NCI-H2227 (cell line): ENCODE measurements around the gene ZNF583.

Source experiments
- DNase-seq: peaks from one replicate; lab custom pipeline; 2025; ENCODE audit not compliant: unreplicated experiment; lab: John Stamatoyannopoulos, UW

ZNF583 gene

DNA sequence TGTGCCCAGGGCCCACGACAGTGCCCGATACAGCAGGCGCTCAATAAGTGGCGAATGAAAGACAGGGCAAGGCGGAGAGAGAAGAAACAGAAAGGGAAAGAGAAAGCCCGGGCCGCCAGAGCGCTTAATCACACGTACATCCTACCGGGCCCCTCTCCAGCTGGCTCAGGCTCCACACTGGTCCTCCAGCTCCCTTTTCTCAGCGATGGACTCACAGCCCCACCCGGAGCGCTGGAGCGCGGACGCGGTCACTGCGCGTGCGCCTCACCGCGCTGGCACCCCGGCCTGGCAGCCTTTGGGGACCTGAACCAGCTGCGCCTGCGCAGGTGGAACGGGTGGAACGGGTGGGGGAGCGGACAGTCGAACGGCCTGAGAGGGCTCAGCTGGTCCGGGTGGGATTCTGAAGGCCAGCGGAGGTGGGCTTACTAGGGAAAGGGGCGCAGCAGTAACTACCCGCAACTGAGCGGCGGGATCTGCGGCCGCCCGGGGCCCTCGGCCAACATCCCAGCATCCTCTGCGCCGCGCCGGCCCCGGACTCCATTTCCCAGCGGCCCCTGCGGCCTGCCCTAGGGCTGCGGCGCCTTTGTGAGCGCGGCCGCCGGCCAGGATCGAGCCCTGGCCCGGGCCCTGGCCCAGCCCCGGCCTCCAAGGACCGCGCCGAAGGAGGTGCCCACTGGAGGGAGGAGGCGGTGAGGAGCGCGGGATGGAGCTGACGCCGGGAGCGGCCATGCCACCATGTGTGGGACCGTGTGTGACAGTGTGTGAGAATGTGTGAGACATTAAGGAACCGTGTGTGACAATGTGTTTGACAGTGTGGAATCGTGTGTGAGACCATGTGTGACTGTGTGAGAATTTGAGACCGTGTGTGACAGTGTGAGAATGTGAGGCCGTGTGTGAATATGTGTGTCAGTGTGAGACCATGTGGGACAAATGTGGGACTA is at the start of gene ZNF583:
Gene ZNF583 (plus strand): TSS at position 569 of the 941 bp plus-strand sequence. CDS start 2,783 bp downstream, outside the sequence.
- peak; percentile 99 for DNase-seq

DNA sequence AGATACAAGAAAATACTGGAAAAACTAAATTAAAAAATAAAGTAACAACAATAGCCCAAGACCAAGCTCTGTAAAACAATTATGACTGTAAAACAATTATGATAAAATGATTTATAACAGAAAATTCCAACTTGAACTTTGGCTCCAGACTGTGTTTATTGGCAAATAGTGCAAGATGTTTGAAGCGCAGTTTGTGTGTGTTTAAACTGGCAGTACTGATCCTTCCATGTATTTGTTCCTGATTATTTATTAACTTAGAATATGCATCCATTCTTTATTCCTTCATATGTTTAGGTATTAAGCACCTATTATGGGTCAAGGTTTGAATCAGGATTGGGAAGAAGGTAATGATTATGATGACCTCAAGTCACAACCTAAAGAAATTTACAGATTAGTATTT is 48.6 kb upstream of the ZNF583 start:
- DNase-seq: no peak

DNA sequence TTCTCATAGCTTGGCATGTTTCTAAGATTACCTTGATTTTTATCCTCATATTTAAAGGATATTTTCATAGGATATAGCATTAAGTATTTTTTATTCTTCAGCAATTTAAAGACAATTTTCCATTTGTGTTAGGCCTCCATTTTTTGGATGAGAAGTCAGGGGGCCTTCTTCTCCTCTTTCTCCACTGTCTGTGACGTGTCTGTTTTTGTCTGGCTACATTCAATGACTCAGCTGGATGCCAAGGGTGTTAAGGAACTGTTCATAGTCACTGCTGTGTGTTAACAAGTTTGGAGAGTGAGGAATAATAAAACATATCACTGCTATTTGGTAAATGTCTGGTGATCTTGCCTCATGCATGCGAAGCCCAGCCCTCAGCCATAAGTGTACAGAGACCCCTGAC is 47.2 kb upstream of the ZNF583 start:
- no peak for DNase-seq

DNA sequence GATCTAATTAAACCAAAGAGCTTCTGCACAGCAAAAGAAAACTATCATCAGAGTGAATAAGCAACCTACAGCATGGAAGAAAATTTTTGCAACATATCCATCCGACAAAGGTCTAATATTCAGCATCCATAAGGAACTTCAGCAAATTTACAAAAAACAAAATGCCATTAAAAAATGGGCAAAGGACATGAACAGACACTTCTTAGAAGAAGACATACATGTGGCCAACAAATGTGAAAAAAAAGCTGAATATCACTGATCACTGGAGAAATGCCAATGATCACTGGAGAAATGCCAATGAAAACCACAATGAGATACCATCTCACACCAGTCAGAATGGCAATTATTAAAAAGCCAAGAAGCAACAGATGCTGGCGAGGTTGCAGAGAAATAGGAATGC is 43.3 kb upstream of the ZNF583 start:
- DNase-seq: no peak

DNA sequence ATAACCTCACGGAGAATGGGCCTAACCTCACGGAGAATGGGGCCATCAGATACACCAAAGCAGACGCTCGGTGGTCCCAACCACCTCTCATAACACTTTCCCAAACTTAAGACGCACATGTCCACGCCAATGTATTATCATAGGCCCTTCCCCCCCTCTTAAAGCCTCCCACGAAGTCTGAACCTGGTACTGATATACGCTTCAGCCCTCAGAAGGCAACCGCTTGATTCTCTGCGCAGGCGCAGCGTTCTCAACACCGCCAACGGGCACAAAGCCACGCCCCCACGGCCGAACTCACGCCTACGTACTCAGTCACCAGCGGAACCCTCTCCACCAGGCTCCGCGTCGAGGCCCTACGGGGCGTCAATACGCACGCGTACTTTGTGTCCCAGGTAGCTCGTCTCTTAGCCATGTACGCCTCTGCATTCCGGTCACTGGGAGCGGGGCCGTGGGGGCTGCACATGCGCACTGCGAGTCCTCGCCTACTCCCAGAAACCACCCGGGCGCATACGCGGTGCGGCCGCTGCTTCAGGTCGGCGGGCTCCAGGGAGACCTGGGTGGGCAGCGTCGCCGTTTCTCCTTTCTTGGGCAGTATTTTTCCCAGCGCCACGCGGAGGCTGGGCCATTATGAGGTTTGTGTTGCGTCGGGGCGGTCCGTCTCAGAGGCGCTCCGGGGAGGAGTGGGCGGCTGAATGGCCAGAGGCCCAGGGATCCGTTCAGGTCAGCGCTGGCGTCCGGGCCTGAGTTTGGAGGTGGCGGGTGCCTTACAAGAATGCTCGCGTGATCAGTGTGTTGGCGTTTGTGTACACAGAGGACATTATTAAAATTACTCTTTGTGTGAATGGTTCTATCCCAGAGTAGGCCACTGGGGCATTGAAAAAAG is 36.1 kb upstream of the ZNF583 start:
- DNase-seq: peak; percentile 100

DNA sequence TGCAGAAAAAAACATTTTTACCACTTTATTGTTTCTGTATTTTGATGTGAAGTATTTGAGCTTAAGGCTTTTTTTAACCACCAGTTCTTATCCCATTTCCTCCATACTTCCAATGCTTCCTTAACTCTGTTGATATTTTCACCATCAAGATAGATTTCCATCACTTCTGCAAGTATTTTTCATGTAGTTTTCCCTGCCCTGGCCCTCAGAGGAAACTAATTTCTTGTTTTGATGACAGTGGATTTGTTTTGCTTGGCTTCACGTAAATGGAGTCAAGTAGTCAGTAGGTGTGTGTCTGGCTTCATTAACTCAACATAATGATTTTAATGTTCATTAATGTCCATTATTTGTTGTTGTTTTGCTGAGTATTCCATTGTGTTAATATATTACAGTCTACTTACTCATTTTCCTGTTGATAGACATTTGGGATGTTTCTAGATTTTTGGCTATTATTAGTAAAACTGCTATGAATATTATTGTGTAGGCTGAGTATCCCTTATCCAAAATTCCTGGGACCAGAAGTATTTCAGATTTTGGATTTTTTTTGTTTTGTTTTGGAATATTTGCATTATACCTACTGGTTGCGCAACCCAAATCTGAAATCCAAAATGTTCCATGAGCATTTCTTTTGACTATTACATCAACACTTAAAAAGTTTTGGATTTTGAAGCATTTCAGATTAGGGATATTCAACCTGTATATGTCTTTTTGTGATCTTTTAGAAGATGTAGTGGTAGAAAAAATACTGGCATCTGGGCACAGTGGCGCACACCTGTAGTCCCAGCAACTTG is 34.1 kb upstream of the ZNF583 start:
- DNase-seq: no peak

DNA sequence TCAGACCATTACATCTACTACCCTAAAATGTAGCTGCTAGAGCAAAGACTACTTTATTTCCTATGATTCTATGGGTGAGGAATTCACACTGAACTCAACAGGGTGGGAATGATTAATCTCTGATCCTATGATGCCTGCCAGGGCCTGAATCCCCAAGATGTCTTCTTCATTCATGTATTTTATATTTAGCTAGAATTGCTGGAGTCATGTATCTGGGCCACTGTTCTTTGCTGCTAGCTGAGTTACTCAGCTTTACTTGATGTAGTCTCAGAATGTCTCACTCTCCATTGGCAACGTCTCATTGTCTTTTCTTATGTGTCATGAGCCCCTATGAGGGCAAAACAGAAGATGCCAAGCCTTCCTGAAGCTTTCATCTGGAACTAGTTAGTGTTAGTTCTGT is 31.9 kb upstream of the ZNF583 start:
- no peak for DNase-seq

DNA sequence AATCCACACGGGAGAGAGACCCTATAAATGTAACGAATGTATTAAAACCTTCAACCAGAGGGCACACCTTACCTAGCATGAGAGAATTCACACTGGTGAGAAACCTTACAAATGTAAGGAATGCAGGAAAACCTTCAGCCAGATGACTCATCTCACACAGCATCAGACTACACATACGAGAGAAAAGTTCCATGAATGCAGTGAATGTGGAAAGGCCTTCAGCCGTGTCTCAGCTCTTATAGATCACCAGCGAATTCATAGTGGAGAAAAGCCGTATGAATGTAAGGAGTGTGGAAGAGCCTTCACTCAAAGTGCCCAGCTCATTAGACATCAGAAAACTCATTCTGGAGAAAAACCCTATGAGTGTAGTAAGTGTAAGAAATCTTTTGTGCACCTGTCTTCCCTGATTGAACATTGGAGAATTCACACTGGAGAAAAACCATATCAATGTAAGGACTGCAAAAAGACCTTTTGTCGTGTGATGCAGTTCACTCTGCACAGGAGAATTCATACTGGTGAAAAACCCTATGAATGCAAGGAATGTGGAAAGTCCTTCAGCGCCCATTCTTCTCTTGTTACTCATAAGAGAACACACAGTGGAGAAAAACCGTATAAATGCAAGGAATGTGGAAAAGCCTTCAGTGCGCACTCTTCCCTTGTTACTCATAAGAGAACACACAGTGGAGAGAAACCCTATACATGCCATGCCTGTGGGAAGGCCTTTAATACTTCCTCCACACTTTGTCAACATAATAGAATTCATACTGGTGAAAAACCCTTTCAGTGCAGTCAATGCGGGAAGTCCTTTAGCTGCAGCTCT is 26.8 kb upstream of the ZNF583 start:
- DNase-seq: no peak

DNA sequence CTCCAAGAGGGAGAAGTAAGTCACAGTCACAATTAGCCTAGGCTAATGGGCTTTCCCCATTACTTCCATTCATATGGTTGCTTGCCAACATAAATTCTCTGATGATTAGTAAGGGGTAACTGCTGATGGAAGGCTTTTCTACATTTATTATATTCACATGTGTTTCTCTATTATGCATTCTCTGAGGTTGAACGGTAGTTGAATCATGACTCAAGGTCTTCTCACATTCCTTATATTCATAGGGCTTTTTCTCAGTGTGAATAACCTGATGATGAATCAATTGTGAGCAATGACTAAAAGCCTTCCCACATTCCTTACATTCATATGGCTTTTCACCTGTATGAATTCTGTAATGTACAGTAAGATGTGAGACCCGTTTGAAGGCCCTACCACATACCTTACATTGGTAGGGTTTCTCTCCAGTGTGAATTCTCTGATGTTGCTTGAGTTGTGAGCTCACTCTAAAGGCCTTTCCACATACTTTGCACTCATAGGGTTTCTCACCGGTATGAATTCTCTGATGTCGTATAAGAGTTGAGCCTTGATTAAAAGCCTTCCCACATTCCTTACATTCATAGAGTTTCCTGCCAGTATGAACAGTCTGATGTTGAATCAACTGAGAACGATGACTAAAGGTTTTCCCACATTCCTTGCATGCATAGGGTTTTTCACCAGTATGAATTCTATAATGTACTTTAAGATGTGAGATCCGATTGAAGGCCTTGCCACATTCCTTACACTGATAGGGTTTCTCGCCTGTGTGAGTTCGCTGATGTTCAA is 20.1 kb upstream of the ZNF583 start:
- DNase-seq: no peak

DNA sequence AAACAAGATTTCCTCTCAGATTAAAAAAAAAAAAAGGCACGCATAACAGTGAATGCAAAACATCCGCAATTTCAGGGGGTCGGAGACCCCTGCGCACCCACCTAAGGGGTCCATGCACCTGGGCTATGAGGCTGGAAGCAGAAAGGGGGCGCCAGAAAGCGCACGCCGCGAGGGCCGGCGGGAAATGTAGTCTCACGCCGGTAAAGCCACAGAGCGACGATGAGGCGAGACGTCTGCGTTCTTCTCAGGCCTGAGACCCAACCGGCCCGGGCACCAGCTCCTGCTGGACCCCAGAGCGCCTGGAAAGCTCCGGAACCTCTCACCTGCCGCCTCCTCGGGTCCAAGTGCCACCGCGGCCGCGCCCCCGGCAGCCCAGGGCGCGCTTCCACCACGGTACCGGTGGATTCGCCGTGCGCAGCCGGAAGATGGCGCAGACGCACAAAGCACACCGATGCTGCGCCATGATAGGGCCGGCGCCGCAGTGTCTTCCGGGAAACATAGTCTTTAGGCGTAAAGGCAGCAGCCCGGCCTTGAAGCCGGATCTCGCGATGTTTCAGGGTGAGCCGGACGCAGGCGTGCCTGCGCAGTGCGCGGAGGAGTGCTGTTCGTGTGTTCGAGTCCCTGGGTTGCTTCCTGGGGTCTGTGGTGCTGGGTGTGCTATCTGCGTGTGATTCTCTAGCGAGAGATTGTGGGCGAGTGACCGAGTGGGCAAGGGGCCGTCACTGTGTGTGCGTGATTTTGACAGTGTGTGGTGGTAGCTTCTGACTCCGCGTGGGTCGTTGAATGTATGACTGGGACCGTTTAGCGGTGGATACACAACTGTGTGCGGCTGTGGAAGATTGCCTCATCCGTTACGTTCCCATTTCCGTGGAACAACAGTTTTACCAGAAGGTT is 10.8 kb upstream of the ZNF583 start, which contains the start of gene ZNF582:
Gene ZNF582 (minus strand): TSS at position 416 of the 894 bp plus-strand sequence. CDS start 1,782 bp downstream, outside the sequence.
- peak; percentile 100 for DNase-seq

DNA sequence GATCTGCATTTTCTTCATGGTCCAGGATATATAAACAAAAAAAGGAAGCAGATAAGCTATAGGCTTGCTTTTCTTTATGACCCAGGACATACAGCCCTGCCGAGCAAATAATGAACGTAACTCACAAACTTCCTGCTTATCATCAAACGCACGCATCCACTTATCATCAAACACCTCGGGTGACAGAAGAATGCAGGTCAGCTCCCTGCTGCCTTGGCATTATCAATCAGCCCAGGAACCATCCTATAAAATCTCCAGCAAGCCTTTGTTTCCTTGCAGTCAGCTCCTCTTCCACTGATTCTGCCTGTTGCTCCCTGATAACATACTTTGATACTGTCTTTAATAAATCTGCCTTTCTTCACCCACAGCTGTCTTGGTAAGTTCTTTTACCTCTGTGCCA is 5.3 kb upstream of the ZNF583 start:
- DNase-seq: no peak

DNA sequence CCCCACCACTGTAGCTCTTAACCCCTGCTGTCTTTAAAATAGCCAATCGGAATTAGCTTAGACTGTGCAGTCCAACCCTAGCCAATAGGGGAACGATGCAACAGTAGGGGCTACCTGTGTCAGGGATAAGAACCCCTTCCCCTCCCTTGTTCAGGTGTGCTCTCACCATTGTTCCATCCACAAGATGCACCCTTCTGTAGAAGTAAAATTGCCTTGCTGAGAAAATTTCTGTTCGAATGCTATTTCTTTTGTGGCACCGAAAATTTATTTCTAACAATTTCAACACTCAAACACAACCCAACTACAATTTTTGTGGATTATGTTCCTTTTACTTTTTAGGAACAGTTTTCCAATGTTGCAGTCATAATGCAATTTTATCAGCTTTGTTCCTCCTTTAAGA is 3.6 kb upstream of the ZNF583 start:
- no peak for DNase-seq

DNA sequence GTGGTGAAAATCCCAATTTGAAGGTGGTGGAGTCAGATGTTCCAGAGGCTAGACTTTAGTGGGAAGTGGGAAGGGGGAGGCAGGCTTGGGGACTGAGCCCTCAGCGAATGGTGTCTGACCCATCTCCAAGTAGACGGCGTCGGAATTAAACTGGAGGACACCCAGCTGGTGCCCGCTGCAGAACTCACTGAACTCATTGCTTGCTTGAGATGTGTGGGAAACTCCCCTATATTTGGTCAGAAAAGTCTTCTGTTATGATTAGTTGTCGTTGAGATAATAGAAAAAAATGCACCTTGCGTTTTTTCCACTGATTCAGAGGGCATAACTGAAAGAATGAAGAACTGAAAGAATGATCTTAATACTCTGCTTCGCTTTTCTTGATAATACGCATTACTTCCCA is 871 bp upstream of the ZNF583 start:
- no peak for DNase-seq

DNA sequence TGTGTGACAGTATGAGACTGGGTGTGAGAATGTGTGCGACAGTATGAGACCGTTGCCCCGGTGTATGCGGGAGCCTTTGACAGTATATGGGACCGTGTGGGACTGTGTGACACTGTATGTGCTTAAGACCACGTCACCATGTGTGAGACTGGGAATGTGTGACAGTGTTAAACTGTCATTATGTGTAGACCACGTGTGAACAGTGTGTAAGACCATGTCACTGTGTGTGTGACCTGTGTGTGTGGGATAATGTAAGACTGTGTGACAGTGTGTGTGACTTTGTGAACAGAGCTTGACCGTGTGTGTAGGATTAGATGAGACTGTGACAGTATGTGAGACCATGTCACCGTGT is 549 bp downstream of the ZNF583 start:
- DNase-seq: no peak

DNA sequence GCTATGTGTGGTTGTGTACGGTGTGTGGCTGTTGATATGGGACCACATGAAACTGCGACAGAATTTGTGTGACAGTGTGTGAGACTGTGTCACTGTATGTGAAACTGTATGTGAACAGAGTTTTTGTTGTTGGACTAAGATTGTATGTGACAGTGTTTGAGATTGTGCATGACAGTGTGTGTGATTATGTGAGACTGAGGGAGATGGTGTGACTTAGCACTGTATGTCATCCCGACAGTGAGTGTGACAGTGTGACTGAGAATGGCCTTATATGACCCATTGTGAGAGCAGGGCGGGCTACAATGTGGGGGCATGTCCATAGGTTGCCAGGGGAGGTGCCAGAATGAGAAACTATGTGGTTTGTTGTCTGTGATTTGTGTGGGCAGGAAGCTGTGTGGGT is 930 bp downstream of the ZNF583 start:
- DNase-seq: no peak

DNA sequence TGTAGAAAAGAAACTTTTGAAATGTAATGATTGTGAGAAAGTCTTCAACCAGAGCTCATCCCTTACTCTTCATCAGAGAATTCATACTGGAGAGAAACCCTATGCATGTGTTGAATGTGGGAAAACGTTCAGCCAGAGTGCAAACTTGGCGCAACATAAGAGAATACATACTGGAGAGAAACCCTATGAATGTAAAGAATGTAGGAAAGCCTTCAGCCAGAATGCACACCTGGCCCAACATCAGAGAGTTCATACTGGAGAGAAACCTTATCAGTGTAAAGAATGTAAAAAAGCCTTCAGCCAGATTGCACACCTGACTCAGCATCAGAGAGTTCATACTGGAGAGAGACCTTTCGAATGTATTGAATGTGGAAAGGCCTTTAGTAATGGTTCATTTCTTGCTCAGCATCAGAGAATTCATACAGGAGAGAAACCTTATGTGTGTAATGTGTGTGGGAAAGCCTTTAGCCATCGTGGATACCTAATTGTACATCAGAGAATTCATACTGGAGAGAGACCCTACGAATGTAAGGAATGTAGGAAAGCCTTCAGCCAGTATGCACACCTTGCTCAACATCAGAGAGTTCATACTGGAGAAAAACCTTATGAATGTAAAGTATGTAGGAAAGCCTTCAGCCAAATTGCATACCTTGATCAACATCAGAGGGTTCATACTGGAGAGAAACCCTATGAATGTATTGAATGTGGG is 19.3 kb downstream of the ZNF583 start:
- DNase-seq: no peak

DNA sequence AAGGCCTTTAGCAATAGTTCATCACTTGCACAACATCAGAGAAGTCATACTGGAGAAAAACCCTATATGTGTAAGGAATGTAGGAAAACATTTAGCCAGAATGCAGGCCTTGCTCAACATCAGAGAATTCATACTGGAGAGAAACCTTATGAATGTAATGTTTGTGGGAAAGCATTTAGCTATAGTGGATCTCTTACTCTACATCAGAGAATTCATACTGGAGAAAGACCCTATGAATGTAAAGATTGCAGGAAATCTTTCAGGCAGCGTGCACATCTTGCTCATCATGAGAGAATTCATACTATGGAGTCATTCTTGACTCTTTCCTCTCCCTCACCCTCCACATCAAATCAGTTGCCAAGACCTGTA is 19.8 kb downstream of the ZNF583 start:
- DNase-seq: no peak
